H1 (cell line): ENCODE data around the gene OLFM3. TPM values are rescaled to one million over a fixed set of nuclear protein-coding genes. Genes with fewer than 3 reads are reported as not detected.

Experiments used
- ASH2L ChIP-seq: fragments of 200-600, 300-600 bp; sonication (generic); IDR thresholded peaks from one replicate; pipeline ENCODE4 v1.7.1; 2017; ENCODE audit warnings: low read length
- BCL11A ChIP-seq, 2 experiments: IDR thresholded peaks; one replicate each; pipeline ENCODE4 v1.6.1; 2011; ENCODE audit warnings: low read depth in 2 of 2, low read length in 2 of 2, mild to moderate bottlenecking in 2 of 2
- BRCA1 ChIP-seq: IDR thresholded peaks from 2 replicates; pipeline ENCODE4 v1.6.1; 2012; ENCODE audit warnings: low read depth, low read length, improper control_type of control experiment
- CEBPB ChIP-seq: IDR thresholded peaks from 2 replicates; pipeline ENCODE4 v1.6.1; 2012; ENCODE audit warnings: low read depth, low read length
- CHD7 ChIP-seq: fragments of 300-600 bp; sonication (generic); IDR thresholded peaks from 2 replicates; pipeline ENCODE4 v1.7.1; 2012; ENCODE audit warnings: low read length, moderate library complexity, mild to moderate bottlenecking, inconsistent platforms; ENCODE audit not compliant: insufficient replicate concordance
- KDM1A ChIP-seq: fragments of 200-600, 300-600 bp; sonication (generic); IDR thresholded peaks from 2 replicates; pipeline ENCODE4 v1.7.1; 2016; ENCODE audit warnings: mild to moderate bottlenecking, low read length, borderline replicate concordance
- PHF8 ChIP-seq: fragments of 200-600 bp; sonication (generic); conservative IDR thresholded peaks from 2 replicates; pipeline ENCODE4 v1.7.1; 2012; ENCODE audit warnings: low read depth, mild to moderate bottlenecking, inconsistent platforms, low read length, moderate library complexity
- RAD21 ChIP-seq, 2 experiments: IDR thresholded peaks in 1 of 2; conservative IDR thresholded peaks in 1 of 2; 2 replicates each; pipeline ENCODE4 v1.6.1; 2011; ENCODE audit warnings: low read depth in 2 of 2, low read length in 2 of 2, improper control_type of control experiment in 1 of 2, inconsistent platforms in 1 of 2, mild to moderate bottlenecking in 1 of 2, moderate library complexity in 1 of 2
- RBBP5 ChIP-seq: IDR thresholded peaks from 2 replicates; pipeline ENCODE4 v1.7.1; 2012; ENCODE audit warnings: low read depth, mild to moderate bottlenecking, inconsistent platforms, low read length, moderate library complexity, borderline replicate concordance
- polyA plus RNA-seq, 7 experiments: library from polyadenylated mRNA; depleted of rRNA in 3 of 7; stranded (reverse) in 5 of 7; unstranded in 2 of 7; fragments of >200 nt in 5 of 7; fragments of 200-250 nt in 2 of 7; gene quantifications; 1 replicate in 5 of 7; 2 replicates in 1 of 7; 4 replicates in 1 of 7; pipeline versions ENCODE4 v1.2.1 to v1.2.3, GENCODE V29; 2011 to 2013; ENCODE audit warnings: missing spikeins in 2 of 7, mixed read lengths in 2 of 7
- total RNA-seq: library from RNA; stranded (reverse); fragmentation: NEBNext Ultra II Directional; extraction: Animal tissue kit (Norgen Biotek cat#: 25700); gene quantifications from 2 replicates; pipeline ENCODE4 v1.2.1, GENCODE V29; 2021

Gene OLFM3
- total and polyA plus RNA-seq, 2 of the 8 experiments (the other 6 are each of a cell fraction or from before 2014, with no cell fraction given): 0.30 to 0.32 TPM

GRCh38 chr1:101756411-101756810 is 240.3 kb downstream of the OLFM3 start (continued):
- no peak for TF ChIP-seq CHD7
- no peak for TF ChIP-seq CEBPB
- no peak for TF ChIP-seq BRCA1
- TF ChIP-seq BCL11A (IDR thresholded peaks at IDR 0.05; ENCODE audit: low read depth in 2 of 2, low read length in 2 of 2): no peak
- no peak for TF ChIP-seq RBBP5
- no peak for TF ChIP-seq PHF8
- no peak for TF ChIP-seq RAD21 (IDR thresholded peaks at IDR 0.05 in 1 of 2, conservative IDR thresholded peaks at IDR 0.05 in 1 of 2; ENCODE audit: low read depth in 2 of 2, low read length in 2 of 2)
- TF ChIP-seq KDM1A: no peak
- no peak for TF ChIP-seq ASH2L
